ENCODE measurements around the gene CNTFR.

GRCh38 chr9:34575862-34576596, 13.5 kb downstream of the CNTFR start:
- no peak for TF ChIP-seq CTCF (IDR thresholded peaks at IDR 0.05 in 4 of 5, conservative IDR thresholded peaks at IDR 0.05 in 1 of 5)
- no peak for TF ChIP-seq POLR2A (IDR thresholded peaks at IDR 0.05)
